Right cardiac atrium (tissue), 5 donors: ENCODE data around the gene NUP153. TPM values are rescaled to one million over a fixed set of nuclear protein-coding genes. Genes with fewer than 3 reads are reported as not detected.
"Not testable (repeated sequence)": the region's sequence is repeated elsewhere in the genome, so short reads cannot be mapped to it uniquely, and the experiment has no call there.

Experiments used
- ATAC-seq, 2 donors: fragments of 200-7000 bp; cut with Tn5 transposase; one replicate each; pipeline versions ENCODE4 v1.8.0 to v1.9.1; 2020; ENCODE audit warnings: moderate library complexity in 2 of 2, mild to moderate bottlenecking in 1 of 2
- DNase-seq, 3 donors: peaks; one replicate each; pipeline ENCODE4 v3.0.0-alpha.2; 2020
- H3K27ac ChIP-seq: one replicate; pipeline ENCODE4 v1.5.1; 2013; ENCODE audit warnings: mild to moderate bottlenecking, low read length, control low read depth, moderate library complexity
- H3K27me3 ChIP-seq: one replicate; pipeline ENCODE4 v1.6.1; 2013; ENCODE audit not compliant: control insufficient read depth, insufficient read depth
- H3K4me1 ChIP-seq: one replicate; pipeline ENCODE4 v1.6.1; 2013; ENCODE audit warnings: low read length; ENCODE audit not compliant: control insufficient read depth, insufficient read depth
- H3K4me3 ChIP-seq: one replicate; pipeline ENCODE4 v1.5.1; 2013; ENCODE audit warnings: low read length, control low read depth
- H3K9me3 ChIP-seq: one replicate; pipeline ENCODE4 v1.6.1; 2013; ENCODE audit warnings: low read length; ENCODE audit not compliant: control insufficient read depth
- WGBS: extraction: QIAGEN DNeasy Blood & Tissue Kit; methylation state at CpG from one replicate; pipeline ENCODE4 v1.1.7; 2013; 5-methylcytosine and 5-hydroxymethylcytosine counted together
- intact Hi-C, 4 donors: fragments of 100-400 bp; cut with DNase I; formaldehyde crosslinking; loops; one replicate each; pipeline versions ENCODE4 v1.11.0 to v1.14.0; 2022 to 2023
- polyA plus RNA-seq: library from polyadenylated mRNA; stranded (reverse); fragments of 200-250 nt; gene quantifications from one replicate; pipeline ENCODE4 v1.2.3, GENCODE V29; 2013
- total RNA-seq, 4 donors: library from RNA; stranded (reverse); fragmentation: NEBNext Ultra II Directional; extraction: Animal tissue kit (Norgen Biotek cat#: 25700); gene quantifications; one replicate each; pipeline ENCODE4 v1.2.1, GENCODE V29; 2021
- donor health status: healthy with polysubstance abuse.
- donor health status: DM: no; HTN: yes; CAD: no.
- donor health status: DM: no; HTN: no; CAD: no.
- donor health status: DM: no; HTN: yes; CAD: no; lungs with severe emphysema.
- donor health status: DM: yes; HTN: yes; CAD: no.

The NUP153 gene
- total and polyA plus RNA-seq, 5 donors = 7.5 to 27.2 (median 24.7) TPM

DNA sequence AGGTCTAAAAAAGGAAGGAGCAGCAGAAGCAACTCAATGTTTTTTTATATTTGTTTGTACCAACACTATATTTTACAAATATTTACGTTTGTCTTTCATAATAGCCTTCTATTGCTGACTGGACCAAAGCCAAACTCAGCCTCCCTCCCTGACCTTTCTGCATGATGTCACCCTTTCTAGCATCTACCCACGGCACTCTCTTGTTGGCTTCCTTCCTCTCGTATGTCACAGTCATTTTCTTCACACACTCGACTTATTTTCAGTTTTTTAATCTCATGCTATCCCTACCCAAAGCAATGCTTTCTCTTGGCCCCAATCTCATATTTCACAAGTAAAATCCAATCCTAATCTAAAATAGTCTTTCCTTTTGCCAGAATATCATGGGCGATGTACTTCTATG, 122.9 kb downstream of the NUP153 start:
- intact Hi-C loops = loop anchor here (5.0 kb wide), 1 partner anchor 427 kb away; no protein-coding TSS in a partner anchor
- ATAC-seq = peak; percentile 36 to 47
- no peak for DNase-seq
- Histone ChIP-seq H3K9me3 (no peaks in the 10 kb centered on the region), H3K27me3 (no peaks in the 10 kb centered on the region), H3K4me1 (peaks cover 2% of the 10 kb centered on the region), H3K4me3 (no peak overlapping the region), H3K27ac (peak overlapping the region; percentile 74)
- WGBS = 7% methylated on average over 5 of the region's 5 CpGs

- not testable (repeated sequence) for H3K27me3 ChIP-seq, H3K9me3 ChIP-seq, H3K27ac ChIP-seq, ATAC-seq, DNase-seq, H3K4me3 ChIP-seq, H3K4me1 ChIP-seq
- intact Hi-C loops = loop anchor here (5.0 kb wide), 1 partner anchor 424 kb away; no protein-coding TSS in a partner anchor
- WGBS = 93% methylated on average over 7 of the region's 7 CpGs
Measured at GRCh38 chr6:17581282-17581681, 125.4 kb downstream of the NUP153 start.

DNA sequence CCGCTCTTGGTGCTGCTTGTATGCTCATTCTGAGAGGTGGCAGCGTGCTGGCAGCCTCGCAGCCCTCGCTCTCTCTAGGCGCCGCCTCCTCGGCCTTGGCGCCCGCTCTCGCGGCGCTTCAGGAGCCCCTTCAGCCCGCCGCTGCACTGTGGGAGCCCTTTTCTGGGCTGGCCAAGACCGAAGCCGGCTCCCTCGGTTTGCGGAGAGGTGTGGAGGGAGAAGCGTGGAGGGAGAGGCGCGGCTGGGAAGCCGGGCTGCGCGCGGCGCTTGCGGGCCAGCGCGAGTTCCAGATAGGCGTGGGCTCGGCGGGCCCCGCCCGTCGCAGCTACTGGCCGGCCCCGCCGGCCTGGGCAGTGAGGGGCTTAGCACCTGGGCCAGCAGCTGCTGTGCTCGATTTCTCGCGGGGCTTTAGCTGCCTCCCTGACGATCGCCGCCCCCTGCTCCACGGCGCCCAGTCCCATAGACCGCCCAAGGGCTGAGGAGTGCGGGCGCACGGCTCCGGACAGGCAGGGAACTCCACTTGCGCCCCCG, 126.1 kb downstream of the NUP153 start:
- intact Hi-C loops = loop anchor here (5.0 kb wide), 1 partner anchor 423 kb away; no protein-coding TSS in a partner anchor
- Histone ChIP-seq H3K4me3 (peak overlapping the region; percentile 36), H3K27ac (peak overlapping the region; percentile 11), H3K4me1 (peaks cover 2% of the 10 kb centered on the region), H3K9me3 (peaks cover 2% of the 10 kb centered on the region), H3K27me3 (no peaks in the 10 kb centered on the region)
- WGBS = 13% methylated on average over 53 of the region's 53 CpGs
- ATAC-seq = peak; percentile 87 to 88
- DNase-seq = peak; percentile 43 to 82 (median 76)

GRCh38 chr6:17577059-17577458, 129.7 kb downstream of the NUP153 start:
- peaks cover 2% of the 10 kb centered on the region for H3K9me3 ChIP-seq
- H3K4me1 ChIP-seq = no peaks in the 10 kb centered on the region
- no peak for ATAC-seq
- no peak overlapping the region for H3K27ac ChIP-seq
- H3K27me3 ChIP-seq = no peaks in the 10 kb centered on the region
- intact Hi-C loops = no loop called here
- DNase-seq = no peak
- H3K4me3 ChIP-seq = no peak overlapping the region
- 100% methylated on average over 1 of the region's 1 CpG for WGBS

GRCh38 chr6:17574866-17575560, 131.7 kb downstream of the NUP153 start:
- H3K27me3 ChIP-seq = no peaks in the 10 kb centered on the region
- no peaks in the 10 kb centered on the region for H3K4me1 ChIP-seq
- H3K4me3 ChIP-seq = no peak overlapping the region
- peaks cover 2% of the 10 kb centered on the region for H3K9me3 ChIP-seq
- H3K27ac ChIP-seq = no peak overlapping the region
- no peak for DNase-seq
- intact Hi-C loops = no loop called here
- ATAC-seq = no peak
- WGBS = 90% methylated on average over 8 of the region's 8 CpGs

DNA sequence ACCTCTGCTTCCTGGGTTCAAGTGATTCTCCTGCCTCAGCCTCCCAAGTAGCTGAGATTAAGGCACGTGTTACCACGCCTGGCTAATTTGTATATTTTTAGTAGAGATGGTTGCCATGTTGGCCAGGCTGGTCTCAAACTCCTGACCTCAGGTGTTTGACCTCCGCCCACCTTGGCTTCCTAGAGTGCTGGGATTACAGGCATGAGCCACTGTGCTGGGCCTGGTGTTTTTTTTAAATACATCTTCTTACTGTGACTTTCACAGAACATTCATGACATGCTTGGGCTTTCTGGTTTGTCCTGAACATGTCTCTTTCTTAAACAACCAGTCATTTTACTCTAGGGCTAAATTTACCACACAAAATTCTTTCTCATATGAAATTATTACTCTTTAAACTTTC, 141.3 kb downstream of the NUP153 start:
- 81% methylated on average over 3 of the region's 3 CpGs for WGBS
- Histone ChIP-seq H3K4me3 (no peak overlapping the region), H3K4me1 (no peaks in the 10 kb centered on the region), H3K27ac (no peak overlapping the region), H3K27me3 (no peaks in the 10 kb centered on the region), H3K9me3 (no peaks in the 10 kb centered on the region)
- DNase-seq = no peak
- ATAC-seq = no peak
- intact Hi-C loops = no loop called here

Other genes with a start within 250 kb of the NUP153 start
- gene FAM8A1, start 106.6 kb downstream of the NUP153 start, total RNA-seq = 10 to 100 TPM; 19.9 to 21.5 (median 21.2) TPM
- 12.8 TPM for gene FAM8A1, start 106.6 kb downstream of the NUP153 start, polyA plus RNA-seq